ENCODE data around the gene SELENOP.

SELENOP gene

DNA sequence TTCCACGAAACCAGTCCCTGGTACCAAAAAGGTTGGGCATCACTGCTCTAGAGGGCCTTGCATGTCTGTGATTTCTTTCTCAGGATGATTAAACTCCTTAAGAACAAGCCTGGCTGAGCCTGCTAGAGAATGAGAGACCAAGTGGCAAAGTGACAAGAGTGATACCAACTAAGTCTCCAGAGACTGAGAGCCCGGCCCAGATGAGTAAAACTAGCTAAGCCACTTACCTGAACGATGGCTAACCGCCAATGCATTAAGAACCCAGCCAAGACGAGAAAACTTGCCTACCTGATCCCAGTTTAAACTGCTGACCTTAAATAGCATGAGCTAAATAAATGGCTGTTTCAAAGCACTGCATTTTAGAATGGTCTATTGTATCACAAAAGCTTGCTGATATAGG is 60.6 kb downstream of the SELENOP start:
- Mint-ChIP-seq H3K36me3 (ENCODE audit: low read depth) (no peaks in the 10 kb centered on the region), H3K4me3 (no peak overlapping the region), H3K27me3 (no peaks in the 10 kb centered on the region), H3K9me3 (no peaks in the 10 kb centered on the region), H3K4me1 (ENCODE audit: low read depth) (peaks cover 6% of the 10 kb centered on the region), H3K27ac (no peak overlapping the region)

DNA sequence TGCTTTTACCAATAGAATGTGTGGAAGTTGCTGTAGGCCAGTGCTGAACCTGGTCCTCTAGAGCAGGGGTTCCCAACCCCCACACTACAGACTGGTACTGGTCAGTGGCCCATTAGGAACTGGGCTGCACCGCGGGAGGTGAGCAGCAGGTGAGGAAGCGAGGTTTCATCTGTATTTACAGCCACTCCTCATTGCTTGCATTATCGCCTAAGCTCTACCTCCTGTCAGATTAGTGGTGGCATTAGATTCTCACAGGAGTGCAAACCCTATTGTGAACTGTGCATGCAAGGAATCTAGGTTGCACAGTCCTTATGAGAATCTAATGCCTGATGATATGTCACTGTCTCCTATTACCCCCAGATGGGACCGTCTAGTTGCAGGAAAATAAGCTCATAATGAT is 61.2 kb downstream of the SELENOP start:
- H3K36me3 Mint-ChIP-seq (ENCODE audit: low read depth): no peaks in the 10 kb centered on the region
- H3K9me3 Mint-ChIP-seq: no peaks in the 10 kb centered on the region
- no peaks in the 10 kb centered on the region for H3K27me3 Mint-ChIP-seq
- no peak overlapping the region for H3K27ac Mint-ChIP-seq
- H3K4me1 Mint-ChIP-seq (ENCODE audit: low read depth): peaks cover 6% of the 10 kb centered on the region
- no peak overlapping the region for H3K4me3 Mint-ChIP-seq
